HG03025 (cell line): ENCODE results near the gene AATF.

ENCODE experiments used
- ATAC-seq: cut with Tn5 transposase; IDR thresholded peaks from one replicate; pipeline ENCODE4 v1.9.1; 2021; ENCODE audit warnings: mild to moderate bottlenecking, moderate library complexity; ENCODE audit not compliant: unreplicated experiment, low FRiP score

Gene AATF

GRCh38 chr17:37037590-37038155 is 88.9 kb downstream of the AATF start:
- no peak for ATAC-seq

DNA sequence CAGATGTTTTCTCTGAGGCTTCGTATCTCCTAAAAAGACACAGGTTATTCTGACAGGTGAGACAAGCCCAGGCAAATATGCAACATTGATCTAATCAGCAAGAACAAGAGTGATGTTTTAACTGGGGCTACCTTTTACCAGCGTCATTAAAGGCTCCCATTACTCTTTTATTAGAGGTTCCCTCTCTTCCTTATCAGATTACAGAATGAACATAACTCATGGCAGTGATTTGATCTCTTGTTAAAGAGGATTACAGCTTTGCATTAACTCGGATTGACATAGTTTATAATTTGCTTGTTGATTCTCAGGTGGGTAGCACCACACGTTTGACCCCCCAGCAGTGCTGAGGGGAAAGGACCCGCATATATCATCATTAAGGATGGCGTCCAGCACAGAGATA is 90.5 kb downstream of the AATF start:
- ATAC-seq: no peak

DNA sequence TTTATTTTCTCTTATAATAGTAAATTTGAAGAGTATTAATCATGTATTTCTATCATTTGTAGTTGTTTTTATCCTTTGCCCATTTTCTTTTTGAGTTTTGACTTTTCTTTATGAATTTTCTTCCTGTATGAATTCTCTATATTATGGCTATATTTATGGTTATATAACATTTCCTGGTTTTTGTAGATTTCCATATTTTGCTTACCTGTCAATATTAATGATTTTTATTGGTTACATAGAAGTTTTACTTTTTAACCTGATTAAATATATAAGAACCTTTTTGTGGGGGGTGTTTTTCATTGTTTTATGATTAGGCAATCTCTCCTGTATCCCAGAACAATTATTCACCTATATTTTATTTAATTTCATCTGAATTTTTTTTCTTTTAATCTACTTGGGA is 93.2 kb downstream of the AATF start:
- no peak for ATAC-seq

DNA sequence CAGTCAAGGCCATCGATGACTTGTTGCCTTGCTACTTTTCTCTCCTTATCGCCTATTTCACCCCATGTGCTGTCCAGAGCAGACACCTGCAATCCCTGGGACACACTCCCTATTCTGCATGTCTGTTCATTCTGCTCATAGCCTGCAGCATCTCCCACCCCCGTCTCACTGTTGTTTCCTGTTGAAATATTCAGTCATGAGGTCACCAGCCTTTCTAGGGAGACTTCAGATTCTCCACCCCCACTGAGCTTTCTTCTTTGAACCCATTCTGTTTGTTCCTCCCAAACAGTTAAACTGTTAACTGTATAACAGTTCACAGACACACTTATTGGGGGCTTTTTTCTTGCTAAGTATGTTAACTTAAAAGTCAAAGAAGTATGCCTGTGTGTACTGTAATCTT is 94.4 kb downstream of the AATF start:
- no peak for ATAC-seq

- ATAC-seq: no peak
Measured at GRCh38 chr17:37045351-37045922, 96.7 kb downstream of the AATF start.

GRCh38 chr17:37047631-37048104 is 98.9 kb downstream of the AATF start:
- ATAC-seq: no peak

DNA sequence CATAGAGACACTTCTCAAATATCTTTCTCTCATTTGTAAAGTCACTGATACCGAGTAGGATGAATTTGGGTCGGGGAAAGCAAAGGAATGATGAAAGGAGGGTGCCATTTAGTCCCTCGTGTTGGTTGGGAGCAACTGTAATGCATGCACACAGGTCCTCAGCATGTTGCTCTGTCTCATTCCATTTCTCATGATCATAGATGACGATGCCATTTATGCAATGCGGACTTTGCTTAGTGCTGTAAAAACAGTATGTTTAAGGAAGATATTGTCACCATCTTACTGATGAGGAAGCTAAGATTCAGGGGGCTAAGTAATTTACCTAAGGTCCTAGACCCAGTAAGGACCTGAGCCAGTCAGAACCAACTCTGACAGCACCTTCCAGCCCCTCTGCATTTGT is 100.1 kb downstream of the AATF start:
- ATAC-seq: no peak

- ATAC-seq: no peak
Measured at GRCh38 chr17:37050920-37051319, 102.2 kb downstream of the AATF start.

GRCh38 chr17:37051381-37051780 is 102.6 kb downstream of the AATF start:
- no peak for ATAC-seq

- no peak for ATAC-seq
Measured at GRCh38 chr17:37051833-37052232, 103.1 kb downstream of the AATF start.

DNA sequence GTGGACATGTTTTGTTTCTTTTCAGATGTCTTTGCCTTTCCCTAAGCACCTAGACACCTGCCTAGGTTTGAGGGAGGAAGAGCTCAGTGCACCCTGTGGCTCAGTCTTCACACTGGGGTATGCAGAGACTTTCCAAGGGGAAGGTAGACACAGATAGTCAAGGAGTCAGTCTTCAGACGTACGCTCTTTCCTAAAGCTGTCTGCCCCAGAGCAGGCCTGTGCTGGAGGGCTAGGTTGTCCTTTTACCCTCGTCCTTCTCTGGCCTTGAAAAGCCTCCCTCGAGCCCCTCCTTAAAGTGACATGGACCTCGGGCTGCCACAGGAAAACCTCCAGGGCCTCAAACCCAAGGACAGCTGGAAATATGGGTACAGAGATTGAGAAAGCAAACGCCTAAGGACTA is 103.7 kb downstream of the AATF start:
- no peak for ATAC-seq

GRCh38 chr17:37054894-37055293 is 106.1 kb downstream of the AATF start:
- ATAC-seq: no peak

GRCh38 chr17:37056622-37057021 is 107.9 kb downstream of the AATF start:
- ATAC-seq: no peak

GRCh38 chr17:37059493-37059892 is 110.7 kb downstream of the AATF start:
- ATAC-seq: no peak

DNA sequence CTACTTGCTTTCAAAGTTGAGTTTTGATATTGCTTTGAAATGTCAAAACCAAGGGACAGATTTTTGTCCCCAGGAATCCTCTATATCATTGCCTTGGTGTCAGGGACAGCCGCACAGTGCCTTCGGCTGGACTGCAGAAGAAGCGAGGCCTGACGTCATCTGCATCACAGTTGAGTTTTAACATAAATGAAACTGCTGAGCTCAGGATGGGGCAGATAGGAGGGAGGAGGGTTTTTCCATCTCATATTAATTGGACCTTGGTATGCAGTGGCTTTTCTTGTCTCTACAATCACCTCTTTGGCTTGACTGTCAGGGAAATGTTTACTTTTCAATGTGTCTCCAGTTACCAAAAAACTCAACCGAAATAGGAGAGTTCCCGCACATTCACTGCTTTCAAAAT is 111.3 kb downstream of the AATF start:
- no peak for ATAC-seq

- ATAC-seq: no peak
Measured at GRCh38 chr17:37060928-37061327, 112.2 kb downstream of the AATF start.

DNA sequence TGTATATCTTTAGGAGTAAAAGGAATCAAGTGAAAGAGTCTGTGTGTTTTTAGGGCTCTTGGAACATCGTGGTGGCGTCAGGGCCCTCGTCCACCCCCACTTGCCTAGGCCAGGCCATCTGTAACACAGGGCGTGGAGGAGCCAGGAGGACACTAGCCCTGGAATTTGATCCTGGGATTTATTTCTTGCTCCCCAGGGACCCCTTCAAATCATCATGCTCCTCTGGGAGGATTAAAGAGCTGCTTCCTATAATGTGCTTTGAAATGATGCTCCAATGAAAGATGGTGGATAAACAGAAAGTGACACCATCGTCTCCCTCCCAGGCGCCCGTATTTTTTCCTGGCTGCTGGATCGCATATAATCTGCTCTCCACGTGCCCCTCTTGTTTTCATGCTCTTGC is 113.3 kb downstream of the AATF start:
- ATAC-seq: no peak

GRCh38 chr17:37064206-37064605 is 115.5 kb downstream of the AATF start:
- no peak for ATAC-seq

DNA sequence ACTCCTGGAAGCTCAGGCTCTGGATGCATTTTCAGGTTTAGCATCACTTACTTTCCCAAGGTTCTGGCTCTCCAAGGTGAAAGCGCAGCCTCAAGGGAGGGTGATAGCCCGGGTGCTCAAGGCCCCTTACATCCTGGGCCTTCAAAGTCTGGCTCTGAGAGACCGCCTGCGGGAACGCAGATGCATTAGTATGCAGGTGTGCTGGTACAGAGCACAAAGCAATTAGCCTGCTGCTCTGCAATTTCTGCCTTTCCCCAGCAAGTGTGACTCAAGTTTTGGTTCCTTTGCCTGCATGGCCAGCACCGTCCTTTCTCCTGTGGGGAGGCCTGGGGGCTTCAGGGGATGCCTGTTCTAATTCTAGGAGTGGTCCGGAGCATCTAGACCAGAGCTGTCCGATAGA is 116.2 kb downstream of the AATF start:
- no peak for ATAC-seq

GRCh38 chr17:37065486-37066321 is 117.0 kb downstream of the AATF start:
- no peak for ATAC-seq

DNA sequence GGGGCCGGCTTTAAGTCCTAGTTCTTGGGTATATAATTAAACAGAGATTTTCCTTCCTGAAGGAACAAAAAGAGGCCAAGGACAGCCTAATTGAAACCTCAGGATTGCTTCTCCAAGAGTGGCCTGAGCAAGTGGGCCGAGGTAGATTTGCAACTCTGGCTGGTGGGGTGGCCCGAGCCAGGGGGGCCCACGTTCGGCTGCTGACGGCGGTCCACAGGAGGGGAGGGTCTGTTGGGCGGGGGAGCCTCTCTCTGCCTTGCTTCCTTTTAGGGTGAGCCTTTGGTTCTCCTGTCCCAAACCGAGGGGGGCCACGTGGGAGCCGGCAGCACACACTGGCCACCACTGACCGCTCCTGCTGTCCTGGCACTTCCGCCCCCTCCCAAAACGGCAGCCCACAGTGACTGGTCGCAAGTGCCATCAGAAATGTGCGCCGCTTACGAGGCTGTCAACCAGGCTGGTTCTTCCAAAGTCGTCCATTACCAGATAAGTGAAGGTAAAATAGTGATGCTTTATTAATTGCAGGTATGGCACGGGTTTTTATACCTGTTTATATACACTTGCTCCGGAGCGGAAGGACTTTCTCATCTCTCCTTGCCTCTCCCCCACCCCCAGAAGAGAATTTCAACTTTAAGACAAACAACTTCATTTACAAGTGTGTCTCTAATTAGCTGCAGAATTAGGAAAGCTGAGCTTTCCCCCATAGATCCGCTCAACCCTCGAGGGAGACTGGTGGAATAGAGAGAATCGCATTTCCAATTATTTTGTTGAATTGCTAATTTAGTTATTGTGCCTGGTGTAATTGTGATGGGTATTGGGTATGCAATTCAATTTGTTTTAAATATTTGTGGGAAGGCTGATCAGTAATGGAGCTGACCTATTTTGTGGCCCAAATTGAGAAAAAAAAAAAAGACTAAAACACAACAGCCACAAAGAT is 117.8 kb downstream of the AATF start:
- no peak for ATAC-seq
